B cell (primary cell): Measurements from ENCODE around the gene PLCB4. TPM values are rescaled to one million over a fixed set of nuclear protein-coding genes. Genes with fewer than 3 reads are reported as not detected.

Experiments used
- ATAC-seq: fragments of 200-7000 bp; cut with Tn5 transposase; one replicate; pipeline ENCODE4 v1.10.0; 2021; ENCODE audit warnings: low read depth, mild to moderate bottlenecking, moderate number of reproducible peaks, moderate library complexity
- CTCF ChIA-PET: fragments of 350-600 bp; sonication (Branson Sonifier 250); formaldehyde crosslinking; loops from one replicate; lab custom pipeline; 2021; ENCODE audit warnings: antibody characterized with exemption, inconsistent platforms; lab: Charles Lee
- POLR2A ChIA-PET: fragments of 350-600 bp; sonication (Branson Sonifier 250); formaldehyde crosslinking; loops from one replicate; lab custom pipeline; 2021; ENCODE audit warnings: antibody characterized with exemption; lab: Charles Lee
- DNase-seq: peaks from one replicate; pipeline ENCODE4 v3.0.0; 2013
- H2AFZ ChIP-seq: 2 replicates; pipeline ENCODE4 v1.6.1; 2012; ENCODE audit warnings: mild to moderate bottlenecking, low read depth, low read length; ENCODE audit not compliant: insufficient read depth, poor library complexity, severe bottlenecking
- H3K27ac ChIP-seq, 2 donors: 1 replicate in 1 of 2; 2 replicates in 1 of 2; pipeline ENCODE4 v1.5.1; 2012 to 2013; ENCODE audit warnings: low read length in 2 of 2, mild to moderate bottlenecking in 2 of 2, moderate library complexity in 1 of 2
- H3K27me3 ChIP-seq, 4 experiments: fragments of 200-600 bp in 1 of 4; sonication (generic) in 1 of 4; replicated peaks in 1 of 4; 1 replicate in 2 of 4; 2 replicates in 2 of 4; pipeline versions ENCODE4 v1.6.1 to v1.7.0; 2013 to 2016; ENCODE audit warnings: low read length in 3 of 4, mild to moderate bottlenecking in 2 of 4, mixed read lengths in 1 of 4, moderate library complexity in 1 of 4; ENCODE audit not compliant: insufficient read depth in 4 of 4, control insufficient read depth in 3 of 4; ENCODE audit errors: control extremely low read depth in 1 of 4
- H3K36me3 ChIP-seq, 2 experiments: replicated peaks in 1 of 2; 1 replicate in 1 of 2; 2 replicates in 1 of 2; pipeline versions ENCODE4 v1.6.1 to v1.7.1; 2013; ENCODE audit warnings: low read length in 1 of 2; ENCODE audit not compliant: insufficient read depth in 2 of 2, control insufficient read depth in 1 of 2; ENCODE audit errors: control extremely low read depth in 1 of 2, extremely low read depth in 1 of 2
- H3K4me1 ChIP-seq, 2 donors: fragments of 200-600 bp in 1 of 2; sonication (generic) in 1 of 2; 1 replicate in 1 of 2; 2 replicates in 1 of 2; pipeline versions ENCODE4 v1.5.1 to v1.6.1; 2013 to 2017; ENCODE audit warnings: low read length in 2 of 2; ENCODE audit not compliant: control insufficient read depth in 2 of 2, insufficient read depth in 2 of 2
- H3K4me2 ChIP-seq: replicated peaks from 2 replicates; pipeline ENCODE3; 2012; ENCODE audit warnings: mild to moderate bottlenecking, low read depth, low read length; ENCODE audit not compliant: poor library complexity, severe bottlenecking
- H3K4me3 ChIP-seq, 5 experiments: fragments of 200-600 bp in 1 of 5; sonication (generic) in 1 of 5; 1 replicate in 3 of 5; 2 replicates in 2 of 5; pipeline versions ENCODE4 v1.5.1 to v1.7.0; 2011 to 2016; ENCODE audit warnings: low read length in 4 of 5, mild to moderate bottlenecking in 4 of 5, low read depth in 2 of 5, control low read depth in 1 of 5, moderate library complexity in 1 of 5; ENCODE audit not compliant: insufficient read depth in 1 of 5; ENCODE audit errors: control extremely low read depth in 1 of 5, extremely low read depth in 1 of 5
- H3K79me2 ChIP-seq: fragments of 200-600 bp; sonication (generic); one replicate; pipeline ENCODE4 v1.6.0; 2016; ENCODE audit warnings: low read length; ENCODE audit not compliant: control insufficient read depth, insufficient read depth
- H3K9ac ChIP-seq: fragments of 200-600 bp; sonication (generic); 2 replicates; pipeline ENCODE4 v1.6.1; 2017; ENCODE audit warnings: mild to moderate bottlenecking, low read length, moderate library complexity
- H3K9me3 ChIP-seq, 3 donors: one replicate each; pipeline versions ENCODE4 v1.6.1 to v1.7.1; 2013; ENCODE audit warnings: low read length in 2 of 3; ENCODE audit not compliant: control insufficient read depth in 2 of 3, insufficient read depth in 1 of 3; ENCODE audit errors: control extremely low read depth in 1 of 3
- H4K20me1 ChIP-seq: 2 replicates; pipeline ENCODE4 v1.6.0; 2012; ENCODE audit warnings: mild to moderate bottlenecking, low read length; ENCODE audit not compliant: insufficient read depth, control insufficient read depth, poor library complexity, severe bottlenecking
- H3K27ac Mint-ChIP-seq: one replicate; pipeline ENCODE4 v1.8.0; 2021; ENCODE audit warnings: mixed read lengths
- H3K27me3 Mint-ChIP-seq: one replicate; pipeline ENCODE4 v1.8.0; 2021; ENCODE audit warnings: mixed read lengths
- H3K4me1 Mint-ChIP-seq: one replicate; pipeline ENCODE4 v1.8.0; 2021; ENCODE audit warnings: mixed read lengths
- H3K4me3 Mint-ChIP-seq: one replicate; pipeline ENCODE4 v1.8.0; 2021; ENCODE audit warnings: mixed read lengths
- H3K9me3 Mint-ChIP-seq: one replicate; pipeline ENCODE4 v1.8.0; 2022; ENCODE audit warnings: mixed read lengths; ENCODE audit not compliant: insufficient read depth
- EZH2 ChIP-seq: IDR thresholded peaks from 2 replicates; pipeline ENCODE4 v1.6.1; 2012; ENCODE audit warnings: borderline replicate concordance, low read depth, mild to moderate bottlenecking, moderate library complexity, low read length; ENCODE audit not compliant: insufficient read depth, poor library complexity, severe bottlenecking
- WGBS: methylation state at CpG from one replicate; pipeline ENCODE4 v1.1.5; 2013; ENCODE audit warnings: missing lambda C conversion rate; ENCODE audit not compliant: insufficient coverage; 5-methylcytosine and 5-hydroxymethylcytosine counted together
- intact Hi-C: fragments of 100-400 bp; cut with micrococcal nuclease; formaldehyde crosslinking; loops from one replicate; pipeline ENCODE4 v1.10.0; 2022
- polyA plus RNA-seq: library from polyadenylated mRNA; depleted of rRNA; stranded (reverse); fragments of >200 nt; gene quantifications from 2 replicates; pipeline ENCODE4 v1.2.3, GENCODE V29; 2012
- total RNA-seq, 2 donors: library from RNA; stranded (reverse); fragments of 120-200 nt in 1 of 2; gene quantifications; 1 replicate in 1 of 2; 2 replicates in 1 of 2; pipeline versions ENCODE4 v1.2.3 to v1.2.4, GENCODE V29; 2013 to 2022
- TF ChIP-seq, protein P1 (sequence below): fragments of 200-600 bp; IDR thresholded peaks from one replicate; pipeline ENCODE4 v1.8.0; 2022; ENCODE audit warnings: antibody characterized with exemption, mild to moderate bottlenecking

Gene PLCB4
- total and polyA plus RNA-seq, 2 donors (not counting 1 experiment from before 2014, with no cell fraction given), result not detected

DNA sequence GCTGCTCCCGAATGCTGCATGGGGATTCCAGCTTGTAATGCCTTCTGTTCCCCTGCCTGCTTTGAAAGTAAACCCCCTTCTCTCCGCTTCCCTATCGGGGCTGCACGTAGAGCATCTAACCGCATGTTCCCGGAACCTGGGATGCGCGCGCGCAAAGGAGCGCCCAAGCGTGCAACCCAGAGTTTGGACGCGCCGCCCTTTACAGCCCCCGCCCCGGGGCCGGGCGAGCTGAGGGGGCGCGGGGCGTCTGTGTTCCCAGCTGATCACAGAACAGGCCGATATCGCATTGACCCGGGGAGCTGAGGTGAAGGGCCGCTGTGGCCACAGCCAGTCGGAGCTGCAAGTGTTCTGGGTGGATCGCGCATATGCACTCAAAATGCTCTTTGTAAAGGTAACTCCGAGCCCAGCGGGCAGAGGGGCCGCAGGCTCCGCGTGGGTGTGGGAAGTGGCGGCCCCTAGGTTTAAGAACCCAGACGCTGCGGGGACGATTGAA, 446.9 kb downstream of the PLCB4 start:
- peaks cover 0 to 39% (median 19%) of the 10 kb centered on the region in 4 experiments for H3K27me3 ChIP-seq
- H3K4me1 ChIP-seq, result peaks cover 26 to 37% of the 10 kb centered on the region in 2 donors
- H3K4me1 Mint-ChIP-seq, result peaks cover 28% of the 10 kb centered on the region
- H3K27me3 Mint-ChIP-seq, result peaks cover 65% of the 10 kb centered on the region
- ChIA-PET CTCF (no interaction called here), POLR2A (no interaction called here)
- WGBS, result 4% methylated on average over 38 of the region's 38 CpGs
- peak overlapping the region; percentile 17 for H2AFZ ChIP-seq
- no peak overlapping the region for H3K27ac ChIP-seq
- H3K9ac ChIP-seq, result peak overlapping the region; percentile 42
- peak overlapping the region; percentile 68 for H3K4me2 ChIP-seq
- H3K36me3 ChIP-seq, result no peaks in the 10 kb centered on the region
- H3K4me3 Mint-ChIP-seq, result peak overlapping the region; percentile 60
- ATAC-seq (no peak), DNase-seq (peak; percentile 24)
- TF ChIP-seq, protein P1, sequence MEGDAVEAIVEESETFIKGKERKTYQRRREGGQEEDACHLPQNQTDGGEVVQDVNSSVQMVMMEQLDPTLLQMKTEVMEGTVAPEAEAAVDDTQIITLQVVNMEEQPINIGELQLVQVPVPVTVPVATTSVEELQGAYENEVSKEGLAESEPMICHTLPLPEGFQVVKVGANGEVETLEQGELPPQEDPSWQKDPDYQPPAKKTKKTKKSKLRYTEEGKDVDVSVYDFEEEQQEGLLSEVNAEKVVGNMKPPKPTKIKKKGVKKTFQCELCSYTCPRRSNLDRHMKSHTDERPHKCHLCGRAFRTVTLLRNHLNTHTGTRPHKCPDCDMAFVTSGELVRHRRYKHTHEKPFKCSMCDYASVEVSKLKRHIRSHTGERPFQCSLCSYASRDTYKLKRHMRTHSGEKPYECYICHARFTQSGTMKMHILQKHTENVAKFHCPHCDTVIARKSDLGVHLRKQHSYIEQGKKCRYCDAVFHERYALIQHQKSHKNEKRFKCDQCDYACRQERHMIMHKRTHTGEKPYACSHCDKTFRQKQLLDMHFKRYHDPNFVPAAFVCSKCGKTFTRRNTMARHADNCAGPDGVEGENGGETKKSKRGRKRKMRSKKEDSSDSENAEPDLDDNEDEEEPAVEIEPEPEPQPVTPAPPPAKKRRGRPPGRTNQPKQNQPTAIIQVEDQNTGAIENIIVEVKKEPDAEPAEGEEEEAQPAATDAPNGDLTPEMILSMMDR, result no peak
- TF ChIP-seq EZH2, result no peak
- no peaks in the 10 kb centered on the region for H3K9me3 Mint-ChIP-seq
- peaks cover 0 to 7% (median 0%) of the 10 kb centered on the region in 3 donors for H3K9me3 ChIP-seq
- intact Hi-C loops, result no loop called here
- H3K4me3 ChIP-seq, result peak overlapping the region; percentile 3 to 54 (median 30)
- H3K79me2 ChIP-seq, result no peaks in the 10 kb centered on the region
- no peaks in the 10 kb centered on the region for H4K20me1 ChIP-seq
- H3K27ac Mint-ChIP-seq, result no peak overlapping the region

DNA sequence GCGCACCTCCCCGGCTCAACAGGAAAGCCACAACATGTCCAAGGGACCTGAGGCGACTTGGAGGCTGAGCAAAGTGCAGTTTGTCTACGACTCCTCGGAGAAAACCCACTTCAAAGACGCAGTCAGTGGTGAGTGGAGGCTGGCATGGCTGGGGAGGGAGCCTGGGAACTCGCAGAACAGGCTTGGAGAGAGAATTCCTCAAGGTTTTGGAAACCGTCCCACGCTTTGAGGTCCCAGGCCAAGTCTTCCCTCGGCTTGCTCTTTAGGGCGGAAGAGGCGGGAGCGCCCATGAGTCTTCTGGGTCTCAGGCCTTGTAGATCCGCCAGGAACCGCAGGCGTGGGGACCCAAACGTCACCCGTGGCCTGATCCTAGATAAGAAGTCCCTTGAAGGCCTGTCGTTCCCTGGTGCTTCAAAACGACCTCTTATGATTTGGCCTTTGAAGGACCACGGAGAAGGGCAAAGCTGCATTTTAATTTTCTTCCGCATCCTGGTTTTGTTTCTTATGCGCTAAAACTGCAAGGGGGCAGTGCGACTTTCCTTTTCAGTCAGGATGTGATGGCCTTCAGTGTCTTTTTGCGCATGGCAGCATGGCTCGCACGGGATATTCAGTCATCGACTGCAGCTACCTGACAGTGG, 447.5 kb downstream of the PLCB4 start:
- ATAC-seq (no peak), DNase-seq (peak; percentile 14)
- Mint-ChIP-seq H3K9me3 (no peaks in the 10 kb centered on the region), H3K27ac (no peak overlapping the region), H3K27me3 (peaks cover 68% of the 10 kb centered on the region), H3K4me3 (peak overlapping the region; percentile 60), H3K4me1 (peaks cover 26% of the 10 kb centered on the region)
- peak overlapping the region; percentile 3 to 54 (median 30) for H3K4me3 ChIP-seq
- H3K9ac ChIP-seq, result peak overlapping the region; percentile 42
- no peak overlapping the region for H3K27ac ChIP-seq
- no peaks in the 10 kb centered on the region for H3K36me3 ChIP-seq
- POLR2A ChIA-PET, result no interaction called here
- H3K4me2 ChIP-seq, result peak overlapping the region; percentile 68
- peaks cover 0 to 39% (median 19%) of the 10 kb centered on the region in 4 experiments for H3K27me3 ChIP-seq
- H2AFZ ChIP-seq, result peak overlapping the region; percentile 17
- peaks cover 23 to 33% of the 10 kb centered on the region in 2 donors for H3K4me1 ChIP-seq
- H3K79me2 ChIP-seq, result no peaks in the 10 kb centered on the region
- TF ChIP-seq EZH2, result no peak
- TF ChIP-seq, protein P1, result no peak
- intact Hi-C loops, result no loop called here
- CTCF ChIA-PET, result no interaction called here
- H4K20me1 ChIP-seq, result no peaks in the 10 kb centered on the region
- H3K9me3 ChIP-seq, result peaks cover 0 to 7% (median 0%) of the 10 kb centered on the region in 3 donors
- WGBS, result 5% methylated on average over 28 of the region's 28 CpGs
